Measurements from ENCODE around the gene UGT3A1. TPM values are rescaled to one million over a fixed set of nuclear protein-coding genes. Genes with fewer than 3 reads are reported as not detected.
"Not testable (repeated sequence)": the region's sequence is repeated elsewhere in the genome, so short reads cannot be mapped to it uniquely, and the experiment has no call there.

Gene UGT3A1
- not detected for total RNA-seq

- no peak for ATAC-seq (ENCODE audit: low FRiP score)
- TF ChIP-seq CTCF (IDR thresholded peaks at IDR 0.05) = no peak
- no peak for DNase-seq (ENCODE audit: low spot score)
Measured at GRCh38 chr5:35990941-35991611, at the start of gene UGT3A1. TSS of gene UGT3A1 (minus strand) at chr5:35991390. CDS start at chr5:35991240, 150 bp downstream.

GRCh38 chr5:36035696-36036095 lies 44.5 kb upstream of the UGT3A1 start:
- ATAC-seq (ENCODE audit: low FRiP score) (no peak), DNase-seq (ENCODE audit: low spot score) (no peak)
- no peak for TF ChIP-seq CTCF (IDR thresholded peaks at IDR 0.05)

- not testable (repeated sequence) for DNase-seq (ENCODE audit: low spot score); ATAC-seq (ENCODE audit: low FRiP score)
Measured at GRCh38 chr5:36034536-36035134, 43.4 kb upstream of the UGT3A1 start.

GRCh38 chr5:36033486-36033885 lies 42.3 kb upstream of the UGT3A1 start:
- no peak for ATAC-seq (ENCODE audit: low FRiP score)
- TF ChIP-seq CTCF (IDR thresholded peaks at IDR 0.05) = no peak
- no peak for DNase-seq (ENCODE audit: low spot score)

GRCh38 chr5:36033047-36033446 lies 41.9 kb upstream of the UGT3A1 start:
- no peak for DNase-seq (ENCODE audit: low spot score)
- TF ChIP-seq CTCF (IDR thresholded peaks at IDR 0.05) = no peak
- no peak for ATAC-seq (ENCODE audit: low FRiP score)

- ATAC-seq (ENCODE audit: low FRiP score) (no peak), DNase-seq (ENCODE audit: low spot score) (no peak)
- no peak for TF ChIP-seq CTCF (IDR thresholded peaks at IDR 0.05)
Measured at GRCh38 chr5:36031223-36031622, 40.0 kb upstream of the UGT3A1 start.

GRCh38 chr5:36029914-36030313 lies 38.7 kb upstream of the UGT3A1 start:
- ATAC-seq (ENCODE audit: low FRiP score) = no peak

More at GRCh38 chr5:36029914-36030313, 38.7 kb upstream of the UGT3A1 start:
- no peak for DNase-seq (ENCODE audit: low spot score)
- no peak for TF ChIP-seq CTCF (IDR thresholded peaks at IDR 0.05)

Measured in omental fat pad (tissue), 4 donors.